ENCODE results near the gene NOTCH1.
"Not testable (repeated sequence)": the region's sequence is repeated elsewhere in the genome, so short reads cannot be mapped to it uniquely, and the experiment has no call there.

Gene NOTCH1

DNA sequence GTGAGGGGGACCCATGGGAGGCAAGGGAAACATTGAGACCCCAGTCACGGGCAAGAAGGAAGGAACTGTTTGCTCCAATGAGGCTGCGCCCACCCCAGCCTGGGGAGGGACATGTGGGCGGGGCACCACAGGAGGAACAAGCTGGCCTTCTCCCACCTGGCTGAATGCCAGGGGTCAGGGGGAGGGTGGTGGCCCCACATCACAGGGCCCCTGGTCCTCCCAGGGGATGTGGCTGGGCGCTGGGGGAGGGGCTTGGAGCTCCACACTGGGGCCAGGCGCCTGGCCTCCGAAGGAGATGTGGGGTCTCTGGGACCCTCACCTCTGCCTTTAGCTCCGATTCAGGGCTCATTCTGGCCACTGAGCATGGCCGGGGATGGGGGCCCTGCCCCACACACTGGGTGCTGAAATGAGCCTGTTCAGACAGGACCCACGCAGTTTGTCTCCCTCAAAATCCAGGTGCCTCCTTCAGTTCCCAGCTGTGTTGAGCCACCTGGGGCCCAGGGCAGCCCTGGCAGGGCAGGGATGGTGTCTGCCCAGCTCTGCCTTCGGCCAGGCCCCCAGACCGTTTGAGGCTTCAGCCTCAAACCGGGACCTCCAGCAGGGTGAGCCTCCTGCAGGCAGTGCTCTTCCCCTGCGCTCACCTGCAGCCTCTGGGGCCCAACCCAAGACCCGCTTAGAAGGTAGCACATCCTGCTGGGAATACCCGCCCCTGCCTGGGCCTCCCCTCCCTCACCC is 33.2 kb upstream of the NOTCH1 start:
- no peak for DNase-seq

DNA sequence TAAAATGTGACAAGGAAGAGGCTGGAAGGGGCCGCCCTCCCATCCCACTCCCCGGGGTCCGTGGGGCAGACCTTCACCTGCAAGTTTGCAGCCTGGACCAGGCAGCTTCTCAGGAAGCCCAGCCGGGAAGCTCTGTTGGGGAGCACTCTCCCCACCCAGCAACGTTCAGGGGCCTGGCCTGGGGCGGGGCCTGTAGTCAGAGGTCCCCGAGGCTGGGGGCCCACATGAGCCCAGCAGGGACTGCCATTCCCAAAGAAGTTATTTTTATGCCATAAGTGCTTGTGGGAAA is 32.7 kb upstream of the NOTCH1 start:
- no peak for DNase-seq

DNA sequence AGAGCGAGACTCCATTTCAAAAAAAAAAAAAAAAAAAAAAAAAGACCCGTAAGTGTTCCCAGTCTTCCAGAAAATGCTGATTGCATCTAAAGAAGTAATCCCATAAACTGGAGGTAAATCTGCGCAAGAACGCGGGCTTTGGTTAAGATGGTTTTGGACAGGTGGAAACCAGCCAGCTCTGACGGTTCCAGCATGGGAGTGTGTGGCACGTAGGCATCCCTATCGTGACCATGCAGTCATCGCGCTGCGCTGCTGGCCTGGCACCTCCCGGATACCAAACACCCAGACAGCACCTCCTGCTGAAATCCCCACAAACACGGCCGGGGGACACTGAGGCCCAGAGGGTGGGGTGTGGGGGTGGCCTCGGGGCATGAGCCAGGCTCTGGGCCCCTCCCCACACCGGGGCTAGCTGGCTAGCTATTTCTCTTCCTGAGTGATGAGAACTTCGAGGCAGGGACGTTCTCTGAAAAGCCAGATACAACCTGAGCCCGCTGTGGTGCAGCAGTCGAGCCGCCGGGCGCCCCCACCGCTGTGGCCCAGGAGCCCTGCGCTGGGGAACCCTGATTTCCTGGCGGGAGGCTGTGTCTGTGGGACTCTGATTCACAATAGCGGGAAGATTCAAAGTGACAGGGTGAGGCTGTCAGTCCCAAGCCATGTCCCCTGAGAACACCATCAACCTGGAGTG is 32.2 kb upstream of the NOTCH1 start:
- DNase-seq, result no peak

DNA sequence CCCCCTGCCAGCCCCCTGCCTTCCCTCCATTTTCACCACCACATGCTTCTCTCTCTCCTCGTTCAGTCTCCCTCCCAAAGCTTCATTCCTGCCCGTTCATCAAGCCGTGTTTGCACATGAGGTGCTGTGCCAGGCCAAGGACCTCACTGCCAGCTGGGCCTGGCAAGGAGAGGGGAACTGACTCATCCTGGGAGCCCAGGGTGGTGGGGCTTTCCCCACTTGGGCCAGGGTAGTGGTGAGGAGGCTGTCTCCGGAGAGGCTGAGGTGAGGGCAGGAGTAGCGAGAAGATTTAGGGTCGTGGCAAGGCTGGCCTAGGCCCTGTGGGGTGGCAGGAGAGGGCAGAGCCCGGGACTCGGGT is 30.4 kb upstream of the NOTCH1 start:
- no peak for DNase-seq

DNA sequence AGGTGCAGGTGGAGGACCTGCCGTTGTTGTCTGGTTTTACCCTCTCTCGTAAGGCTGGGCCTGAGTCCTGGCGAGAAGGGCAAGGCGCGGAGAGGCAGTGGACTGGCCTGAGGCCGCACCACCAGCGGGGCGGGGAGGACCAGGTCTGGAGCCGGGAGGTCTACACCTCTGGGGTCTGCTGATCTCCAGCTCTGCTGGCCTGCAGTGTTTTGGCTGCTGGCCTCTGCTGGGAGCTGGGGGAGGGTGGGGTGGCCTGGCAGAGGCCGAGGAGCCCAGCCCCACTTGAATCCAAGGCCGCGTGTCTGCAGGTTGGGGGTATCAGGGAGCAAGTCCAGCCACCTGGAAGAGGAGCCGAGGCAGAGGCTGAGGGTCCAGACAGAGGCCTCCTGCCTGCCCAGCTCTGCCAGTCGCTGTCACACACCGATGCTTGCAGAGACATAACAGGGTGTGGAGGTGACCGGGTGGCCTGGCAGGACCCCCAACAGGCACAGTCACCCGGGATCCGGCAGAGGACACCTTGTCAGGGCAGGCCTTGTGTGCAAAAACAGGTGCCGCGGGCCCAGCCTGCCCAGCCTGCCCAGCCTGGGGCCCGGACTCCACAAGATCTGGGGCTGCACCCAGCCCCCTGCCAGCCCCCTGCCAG is 29.9 kb upstream of the NOTCH1 start:
- DNase-seq, result no peak

DNA sequence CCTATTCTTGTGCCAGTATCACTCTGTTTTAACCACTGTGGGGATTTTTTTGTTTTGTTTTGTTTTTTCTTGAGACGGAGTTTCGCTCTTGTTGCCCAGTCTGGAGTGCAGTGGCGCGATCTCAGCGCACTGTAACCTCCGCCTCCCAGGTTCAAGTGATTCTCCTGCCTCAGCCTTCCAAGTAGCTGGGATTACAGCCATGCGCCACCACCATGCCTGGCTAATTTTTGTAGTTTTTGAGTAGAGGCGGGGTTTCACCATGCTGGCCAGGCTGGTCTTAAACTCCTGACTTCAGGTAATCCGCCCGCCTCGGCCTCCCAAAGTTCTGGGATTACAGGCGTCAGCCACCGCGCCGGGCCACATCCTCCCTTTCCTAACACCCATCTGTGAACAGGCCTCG is 28.8 kb upstream of the NOTCH1 start:
- not testable (repeated sequence) for DNase-seq

DNA sequence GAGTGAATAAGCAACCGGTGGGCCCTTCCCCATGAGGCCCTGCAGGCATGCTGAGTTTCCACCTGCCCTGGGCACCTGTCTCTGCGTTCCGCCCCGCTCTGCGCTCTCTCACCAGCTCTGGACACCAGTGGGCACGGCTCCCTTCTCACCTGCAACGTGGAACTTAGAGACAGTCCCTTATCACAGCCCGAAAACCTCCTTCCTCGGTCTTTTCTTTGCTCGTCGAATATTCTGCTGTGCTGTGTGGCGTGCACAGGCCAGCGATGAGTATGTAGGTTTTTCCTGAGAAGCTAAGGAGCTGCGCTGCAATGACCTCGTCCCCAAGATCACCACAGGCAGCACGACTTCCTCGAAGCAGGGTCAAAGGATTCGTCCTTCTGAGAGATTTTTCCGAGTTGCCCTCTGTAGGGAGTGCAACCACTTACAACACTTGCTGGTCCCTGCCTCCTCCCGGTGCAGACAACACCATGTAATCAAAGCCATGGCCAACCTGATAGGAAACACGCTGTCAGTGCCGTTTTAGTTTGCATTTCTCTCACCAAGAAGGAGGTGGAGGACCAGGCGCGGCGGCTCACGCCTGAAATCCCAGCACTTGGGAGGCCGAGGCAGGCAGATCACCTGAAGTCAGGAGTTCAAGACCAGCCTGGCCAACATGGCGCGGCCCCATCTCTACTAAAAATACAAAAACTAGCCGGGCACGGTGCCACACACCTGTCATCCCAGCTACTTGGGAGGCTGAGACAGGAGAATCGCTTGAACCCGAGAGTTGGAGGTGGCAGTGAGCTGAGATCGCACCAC is 27.2 kb upstream of the NOTCH1 start:
- DNase-seq, result no peak

DNA sequence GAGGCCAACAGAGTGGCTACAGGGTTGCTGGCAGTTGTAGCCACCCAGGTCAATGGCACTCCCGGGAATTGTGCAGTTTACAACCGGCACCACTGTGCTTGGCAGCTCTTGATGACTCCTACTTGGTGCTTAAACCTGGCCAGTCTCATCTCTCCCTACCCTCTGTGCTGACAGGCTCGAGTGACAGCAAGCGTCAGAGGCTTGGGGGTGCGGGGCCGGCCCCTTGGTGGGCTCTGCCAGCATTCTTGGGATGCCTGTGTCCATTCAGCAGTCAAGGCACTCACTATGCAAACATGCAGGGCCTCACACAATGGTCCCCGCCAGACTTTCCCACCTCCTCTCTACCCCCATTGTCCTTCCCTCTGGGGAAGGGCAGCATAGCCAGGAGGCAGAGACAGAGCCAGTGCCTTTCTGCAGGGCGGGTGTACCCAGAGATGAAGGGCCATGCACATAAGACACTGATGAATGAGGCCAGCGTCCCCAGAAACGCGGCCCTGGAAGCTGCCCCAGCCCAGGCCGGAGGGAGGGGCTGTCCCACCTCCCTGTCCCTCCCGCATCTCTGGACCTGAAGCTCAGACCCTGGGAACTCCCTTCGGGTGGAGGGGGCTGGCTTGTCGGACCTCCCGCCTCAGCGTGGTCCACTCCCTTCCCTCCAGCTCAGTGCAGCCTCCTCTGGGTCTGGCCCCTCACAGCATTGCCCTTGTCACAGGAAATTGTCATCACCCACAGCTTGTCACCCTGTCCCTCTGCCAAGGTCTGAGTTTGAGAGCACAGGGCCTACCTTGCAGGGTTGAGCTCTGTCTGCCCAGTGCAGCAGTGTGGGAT is 26.4 kb upstream of the NOTCH1 start:
- DNase-seq, result no peak

DNA sequence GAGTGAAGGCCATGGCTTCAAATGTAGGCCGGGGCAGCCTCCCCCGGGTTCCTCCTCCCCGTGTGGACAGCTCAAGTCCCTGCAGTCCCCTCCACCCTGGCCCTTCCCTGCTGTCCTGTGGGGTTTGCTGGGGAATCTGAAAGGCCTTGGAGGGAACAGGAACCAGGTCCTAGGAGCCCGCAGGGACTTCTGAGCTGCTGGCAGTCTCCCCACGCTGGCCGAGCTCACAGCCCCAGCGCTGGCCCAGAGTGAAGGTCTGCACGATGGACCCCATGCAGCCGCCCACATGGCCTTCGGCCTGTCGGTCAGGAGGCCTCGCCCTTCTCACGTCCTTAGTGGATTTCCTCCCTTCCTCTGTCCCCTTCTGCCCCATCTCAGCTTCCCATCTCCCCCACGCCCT is 25.7 kb upstream of the NOTCH1 start:
- DNase-seq, result no peak

DNA sequence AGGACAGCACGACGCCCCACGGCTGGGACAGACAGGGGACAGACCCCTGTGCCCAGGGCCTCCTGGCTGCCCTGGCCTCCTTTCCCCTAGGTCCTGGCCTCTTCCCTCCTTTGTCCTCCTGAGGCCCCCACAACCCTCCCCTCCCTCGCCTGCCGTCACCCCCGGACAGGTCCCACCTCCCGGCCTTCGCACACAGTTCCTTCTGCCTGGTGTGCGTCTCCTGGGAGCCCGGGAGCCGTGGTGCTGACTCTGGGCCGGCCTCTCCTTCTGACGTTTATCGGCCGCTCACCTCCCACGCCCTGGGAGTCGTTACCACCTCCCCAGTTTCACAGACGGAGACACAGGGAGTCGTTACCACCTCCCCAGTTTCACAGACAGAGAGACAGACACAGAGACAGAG is 25.1 kb upstream of the NOTCH1 start:
- DNase-seq, result no peak

DNA sequence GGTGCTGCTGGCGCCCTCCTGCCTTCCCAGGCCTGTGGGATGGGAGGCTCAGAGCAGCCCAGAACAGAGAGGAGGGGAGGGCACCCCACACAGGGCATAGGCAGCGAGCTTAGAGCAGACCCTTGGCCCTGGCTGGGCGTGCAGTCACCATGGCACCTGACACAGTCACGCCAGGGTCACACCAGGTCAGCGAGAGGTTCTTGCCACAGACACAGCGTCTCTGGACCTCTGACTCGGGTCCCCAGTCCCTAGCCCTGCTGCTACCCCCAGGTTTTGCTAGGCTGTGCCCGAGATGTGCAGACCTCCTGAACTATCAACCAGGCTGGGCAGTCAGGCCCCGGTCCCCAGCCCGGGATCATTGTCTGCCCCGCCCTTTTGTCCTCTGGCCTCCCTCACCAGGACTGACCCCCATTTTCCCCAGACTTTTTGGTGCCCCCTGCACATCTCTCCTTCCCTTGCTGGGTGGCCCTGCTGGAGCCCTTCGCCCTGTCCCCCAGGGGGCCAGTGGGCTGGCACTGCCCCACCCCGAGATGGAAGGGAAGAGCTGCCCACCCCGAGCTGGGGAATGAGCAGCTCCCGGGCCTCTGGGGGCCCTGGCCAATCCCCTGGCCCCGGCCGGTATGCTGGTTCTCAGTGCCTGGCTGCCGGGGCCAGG is 24.5 kb upstream of the NOTCH1 start:
- no peak for DNase-seq

DNA sequence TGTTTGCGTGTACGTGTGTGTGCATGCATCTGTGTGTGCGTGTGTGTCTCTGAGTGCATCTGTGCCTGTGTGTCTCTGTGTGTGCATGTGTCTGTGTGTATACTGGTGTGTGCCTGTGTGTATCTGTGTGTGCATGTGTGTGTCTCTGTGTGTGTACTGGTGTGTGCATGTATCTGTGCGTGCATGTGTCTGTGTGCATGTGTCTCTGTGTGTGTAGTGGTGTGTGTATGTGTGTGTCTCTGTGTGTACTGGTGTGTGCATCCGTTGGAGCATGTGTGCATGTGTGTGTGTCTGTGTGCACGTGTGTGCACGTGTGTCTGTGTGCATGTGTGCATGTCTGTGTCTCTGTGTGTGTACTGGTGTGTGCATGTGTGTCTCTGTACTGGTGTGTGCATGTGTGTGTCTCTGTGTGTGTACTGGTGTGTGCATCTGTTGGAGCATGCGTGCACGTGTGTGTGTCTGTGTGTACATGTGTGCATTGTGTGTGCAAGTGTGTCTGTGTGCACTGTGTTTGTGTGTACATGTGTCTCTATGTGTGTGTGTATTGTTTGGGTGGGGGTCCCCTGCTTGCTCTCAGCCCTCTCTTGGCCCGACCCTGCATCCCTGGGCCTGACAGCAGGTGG is 23.8 kb upstream of the NOTCH1 start:
- DNase-seq, result no peak

DNA sequence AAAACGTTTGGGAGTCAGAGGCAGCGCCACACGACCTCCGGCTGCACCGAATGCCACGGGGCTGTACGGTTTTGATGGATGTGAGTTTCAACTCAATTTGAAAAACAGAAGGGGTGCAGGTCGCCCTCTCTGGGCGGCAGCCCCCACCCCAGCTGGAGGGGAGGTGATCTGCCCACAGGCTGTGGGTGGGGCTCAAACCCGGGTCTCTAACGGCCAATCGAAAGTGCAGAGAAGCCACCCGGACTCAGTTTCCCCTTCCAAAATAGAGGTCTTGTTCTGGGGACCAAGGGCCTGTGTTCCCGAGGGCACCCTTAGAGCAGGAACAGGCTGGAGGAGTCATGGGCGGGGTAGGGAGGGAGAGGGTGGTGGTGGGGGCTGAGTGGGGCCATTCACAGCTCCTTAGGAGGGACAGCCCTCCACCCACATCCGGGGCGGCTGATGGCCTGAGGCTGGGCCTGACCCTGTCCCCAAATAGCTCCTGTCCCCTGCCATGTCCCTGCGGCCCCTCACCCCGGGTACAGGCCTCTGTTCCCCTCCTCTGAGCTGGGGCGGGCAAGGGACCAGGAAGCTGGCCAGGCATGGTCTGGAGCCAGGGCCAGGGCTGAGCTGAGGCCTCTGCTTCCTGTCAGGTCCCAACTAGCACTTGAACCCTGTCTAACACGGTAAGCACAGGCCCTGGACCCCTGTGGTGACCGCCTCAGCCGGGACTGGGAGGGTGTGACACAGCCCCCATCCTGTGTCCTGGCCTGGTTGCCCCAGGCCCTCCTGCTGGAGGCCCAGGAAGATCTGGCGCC is 22.6 kb upstream of the NOTCH1 start:
- DNase-seq, result no peak

DNA sequence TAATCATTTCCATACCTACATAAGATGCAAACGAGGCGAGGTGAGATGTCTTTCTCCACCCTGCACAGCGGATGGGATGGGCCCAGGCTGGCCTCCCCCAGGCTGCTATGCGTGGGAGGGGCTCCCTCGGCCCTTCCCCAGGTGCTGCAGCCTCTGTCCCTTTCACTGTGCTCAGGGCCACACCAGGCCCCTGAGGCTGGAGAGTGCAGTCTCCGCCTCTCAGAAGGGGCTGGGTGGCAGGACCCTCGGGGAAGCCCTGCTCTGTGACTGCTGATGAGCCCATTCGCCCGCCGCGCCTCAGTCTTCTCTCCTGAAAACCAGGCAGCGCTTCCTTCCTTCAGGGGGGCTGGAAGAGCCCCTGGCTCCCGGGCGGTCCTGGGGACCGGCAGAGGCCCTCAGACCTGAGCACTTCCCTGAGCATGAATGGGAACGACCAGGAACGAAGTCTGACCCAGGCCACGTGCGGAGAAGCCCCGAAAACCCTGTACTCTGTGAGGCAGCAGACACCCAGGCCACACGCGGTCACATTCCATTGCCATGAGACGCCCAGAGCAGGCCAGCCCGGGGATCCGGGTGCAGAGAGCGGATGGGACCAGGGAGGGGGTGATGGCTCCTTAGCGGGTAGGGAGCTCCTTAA is 21.9 kb upstream of the NOTCH1 start:
- no peak for DNase-seq

DNA sequence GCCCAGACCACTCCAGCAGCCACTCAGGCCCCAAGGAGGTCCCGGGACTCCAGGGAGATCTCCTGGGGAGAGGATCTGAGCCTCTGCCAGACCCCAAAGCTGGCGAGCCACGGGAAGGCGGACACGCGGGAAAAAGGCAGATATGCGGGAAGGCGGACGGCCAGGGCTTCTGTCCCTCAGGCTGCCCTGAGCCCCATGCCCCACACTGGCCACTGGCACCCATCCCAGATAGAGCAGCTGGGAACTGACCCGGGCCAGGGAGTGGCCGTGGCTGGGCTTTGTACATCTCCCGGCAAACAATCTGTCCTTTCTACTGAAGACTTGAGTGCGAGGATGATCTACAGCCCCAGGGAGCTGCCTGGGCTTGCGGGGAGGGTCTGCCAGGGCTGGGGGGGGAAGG is 21.1 kb upstream of the NOTCH1 start:
- DNase-seq, result no peak

DNA sequence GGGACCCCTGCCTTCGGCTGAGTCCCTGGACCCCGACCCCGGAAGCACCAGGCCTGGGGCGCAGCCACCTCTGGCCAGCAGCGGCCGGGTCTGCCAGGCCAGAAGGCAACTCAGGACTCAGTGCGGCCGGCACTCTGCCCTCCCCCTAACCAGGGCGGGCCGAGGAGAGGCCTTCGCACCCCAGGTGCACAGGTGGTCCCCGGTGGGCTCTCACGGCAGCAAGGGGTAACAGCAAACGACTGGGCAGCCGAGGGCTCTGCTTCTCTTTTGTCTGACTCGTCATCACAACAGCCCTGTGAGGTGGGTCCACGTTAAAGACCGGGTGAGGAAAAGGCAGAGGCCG is 20.7 kb upstream of the NOTCH1 start:
- DNase-seq, result no peak

DNA sequence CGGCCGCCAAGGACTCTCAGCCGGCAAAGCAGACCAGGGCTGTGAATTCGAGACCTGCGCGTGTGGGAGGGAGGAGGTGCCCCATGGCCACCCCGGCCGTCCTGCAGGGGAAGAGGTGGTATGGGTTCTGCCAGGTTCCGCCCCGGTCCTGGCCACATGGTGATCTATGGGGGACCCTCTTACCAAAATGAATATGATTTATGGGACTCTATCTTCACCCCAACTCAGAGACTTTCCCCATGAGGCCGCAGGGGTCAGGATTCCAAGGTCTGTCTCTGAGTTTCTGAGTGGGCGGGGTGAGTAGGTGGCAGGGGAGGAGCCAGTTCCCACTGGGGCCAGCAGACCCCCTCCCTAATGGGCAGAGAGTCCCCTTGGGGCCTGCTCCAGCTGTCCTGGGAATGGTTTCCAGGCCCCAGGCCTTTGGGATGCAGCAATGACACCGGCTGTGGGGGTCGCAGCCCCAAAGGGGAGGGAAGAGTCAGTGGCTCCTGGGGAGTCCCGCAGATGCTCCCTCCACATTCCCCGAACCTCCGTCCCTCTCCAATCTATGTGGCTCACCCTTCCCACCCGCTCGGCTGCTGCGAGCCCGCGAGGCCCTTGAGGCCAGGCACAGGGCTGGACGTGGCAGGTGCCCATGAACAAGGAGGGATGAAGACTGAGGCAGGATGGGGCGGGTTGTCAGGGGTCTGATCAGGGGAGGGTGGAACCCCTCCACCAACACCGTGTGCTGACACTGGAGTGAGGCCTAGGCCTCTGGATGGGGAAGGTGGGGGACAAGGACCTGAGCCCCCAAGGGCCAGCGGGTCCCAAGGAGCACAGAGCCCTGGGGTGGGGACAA is 20.1 kb upstream of the NOTCH1 start:
- DNase-seq, result no peak

DNA sequence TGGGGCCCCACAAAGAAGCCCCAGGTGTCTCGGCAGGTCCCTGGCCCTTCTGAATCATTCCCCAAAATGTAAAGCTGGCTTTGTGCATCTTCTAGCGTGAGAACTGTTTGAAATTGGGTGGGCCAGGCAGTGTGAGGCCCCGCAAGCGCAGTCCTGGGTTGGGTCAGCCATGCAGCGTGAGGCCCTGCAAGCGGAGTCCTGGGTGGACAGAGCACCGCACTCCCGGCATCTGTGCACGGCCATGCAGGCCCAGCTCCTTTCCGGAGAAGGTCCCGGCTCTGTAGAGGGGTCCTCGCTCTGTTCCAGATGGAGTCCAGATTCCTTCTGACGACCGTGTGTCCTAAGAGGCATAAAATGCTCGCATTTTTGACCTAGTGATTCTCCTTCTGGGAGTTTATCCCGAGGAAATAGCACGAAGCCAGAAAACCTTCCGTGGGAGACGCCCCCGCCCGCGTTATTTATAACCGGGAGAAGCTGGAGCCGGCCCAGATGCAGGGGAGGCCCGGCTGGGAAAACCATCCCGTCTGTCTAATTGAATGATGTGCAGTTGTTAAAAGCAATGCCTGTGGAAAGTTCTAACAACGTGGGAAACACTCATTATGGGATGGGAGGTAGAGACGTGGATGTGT is 19.4 kb upstream of the NOTCH1 start:
- no peak for DNase-seq

DNA sequence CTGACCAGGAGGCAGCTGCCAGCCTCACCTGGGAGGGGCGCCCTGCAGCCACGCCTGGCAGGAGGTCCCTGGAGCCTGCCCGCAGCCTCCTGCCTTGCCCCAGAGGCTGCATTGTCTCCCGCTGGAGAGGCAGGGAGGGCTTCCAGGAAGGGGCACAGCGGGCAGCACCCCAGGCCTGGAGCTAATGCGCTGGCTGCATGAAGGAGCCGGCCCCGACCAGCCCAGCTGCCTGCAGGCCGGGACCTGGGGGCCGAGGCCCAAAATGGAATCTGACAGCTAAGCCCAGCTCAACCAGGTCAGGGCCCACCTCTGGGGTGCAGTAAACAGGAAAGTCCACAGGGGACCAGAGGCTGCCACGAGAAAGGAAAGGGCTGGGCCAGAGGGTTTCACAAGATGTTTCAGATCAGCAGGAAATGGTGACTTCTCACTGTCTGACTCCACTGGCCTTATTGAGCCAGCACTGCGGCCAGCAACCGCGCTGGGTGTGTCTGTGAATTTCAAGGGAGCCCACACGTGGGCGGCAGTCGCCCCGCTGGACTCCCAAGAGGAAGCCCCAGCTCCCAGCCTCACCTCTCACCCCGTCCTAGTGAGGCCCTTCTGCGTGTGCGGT is 18.6 kb upstream of the NOTCH1 start:
- no peak for DNase-seq

All from stimulated activated CD4-positive, alpha-beta T cell treated with anti-CD3 and anti-CD28 coated beads, Interleukin-4, amount 100 ng/mL, for 4 hours (primary cell).